ENCODE data around the gene HS3ST5.
"Not testable (repeated sequence)": the region's sequence is repeated elsewhere in the genome, so short reads cannot be mapped to it uniquely, and the experiment has no call there.

The HS3ST5 gene

GRCh38 chr6:114039841-114040240 is 303.0 kb downstream of the HS3ST5 start:
- no peak for DNase-seq

- DNase-seq, result no peak
Measured at GRCh38 chr6:114033606-114034005, 309.2 kb downstream of the HS3ST5 start.

GRCh38 chr6:114032721-114033120 is 310.1 kb downstream of the HS3ST5 start:
- DNase-seq, result no peak

- DNase-seq, result no peak
Measured at GRCh38 chr6:114030767-114031166, 312.1 kb downstream of the HS3ST5 start.

- DNase-seq, result no peak
Measured at GRCh38 chr6:114024746-114025145, 318.1 kb downstream of the HS3ST5 start.

- no peak for DNase-seq
Measured at GRCh38 chr6:114020196-114020595, 322.6 kb downstream of the HS3ST5 start.

- DNase-seq, result peak; percentile 66
Measured at GRCh38 chr6:114017146-114017545, 325.7 kb downstream of the HS3ST5 start.

GRCh38 chr6:114014106-114014505 is 328.7 kb downstream of the HS3ST5 start:
- not testable (repeated sequence) for DNase-seq

- not testable (repeated sequence) for DNase-seq
Measured at GRCh38 chr6:114011486-114011885, 331.3 kb downstream of the HS3ST5 start.

- DNase-seq, result no peak
Measured at GRCh38 chr6:114010540-114010939, 332.3 kb downstream of the HS3ST5 start.

GRCh38 chr6:114009192-114009591 is 333.6 kb downstream of the HS3ST5 start:
- no peak for DNase-seq

GRCh38 chr6:114008331-114008730 is 334.5 kb downstream of the HS3ST5 start:
- DNase-seq, result no peak

- DNase-seq, result no peak
Measured at GRCh38 chr6:114007516-114007915, 335.3 kb downstream of the HS3ST5 start.

All from NCI-H226 (cell line).